ENCODE results near the gene ARHGAP32. TPM values are rescaled to one million over a fixed set of nuclear protein-coding genes. Genes with fewer than 3 reads are reported as not detected.

Gene ARHGAP32
- total RNA-seq, 1 donor from 2014 or later = 4.2 TPM

DNA sequence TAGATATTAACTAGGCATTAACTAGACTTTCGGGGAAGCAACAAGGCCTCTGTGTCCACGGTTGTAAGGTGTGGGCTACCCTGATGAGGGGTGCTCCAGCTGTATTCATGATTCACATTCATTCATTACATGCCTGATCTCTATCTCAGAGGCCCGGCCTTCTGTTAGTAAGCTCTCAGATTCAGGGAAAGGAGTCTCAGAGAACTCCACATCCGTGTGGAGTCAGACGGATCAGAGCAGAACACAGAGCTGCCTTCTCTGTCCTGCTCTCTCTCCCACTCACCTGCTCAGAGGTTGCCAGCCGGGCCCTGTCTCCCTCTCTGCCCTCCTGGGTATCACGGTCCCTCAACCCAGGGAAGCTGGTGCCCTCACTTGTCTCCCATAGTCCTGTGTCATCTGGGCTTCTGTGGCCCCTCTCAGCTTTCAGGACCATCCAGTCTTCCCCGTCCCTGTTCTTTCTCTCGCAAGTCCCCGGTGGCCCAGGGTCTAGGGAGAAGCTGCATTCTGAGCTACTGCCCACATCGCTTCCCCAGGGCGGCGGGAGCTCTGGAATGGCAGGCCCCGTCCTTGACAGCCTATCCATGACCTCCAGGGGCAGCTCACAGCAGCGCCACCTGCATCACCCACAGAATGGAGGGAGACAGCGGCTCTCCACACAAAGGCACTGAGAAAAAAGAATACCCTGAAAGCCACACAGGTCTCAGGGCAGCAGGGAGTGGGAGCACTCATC, 253.8 kb downstream of the ARHGAP32 start:
- TF ChIP-seq, protein P1, sequence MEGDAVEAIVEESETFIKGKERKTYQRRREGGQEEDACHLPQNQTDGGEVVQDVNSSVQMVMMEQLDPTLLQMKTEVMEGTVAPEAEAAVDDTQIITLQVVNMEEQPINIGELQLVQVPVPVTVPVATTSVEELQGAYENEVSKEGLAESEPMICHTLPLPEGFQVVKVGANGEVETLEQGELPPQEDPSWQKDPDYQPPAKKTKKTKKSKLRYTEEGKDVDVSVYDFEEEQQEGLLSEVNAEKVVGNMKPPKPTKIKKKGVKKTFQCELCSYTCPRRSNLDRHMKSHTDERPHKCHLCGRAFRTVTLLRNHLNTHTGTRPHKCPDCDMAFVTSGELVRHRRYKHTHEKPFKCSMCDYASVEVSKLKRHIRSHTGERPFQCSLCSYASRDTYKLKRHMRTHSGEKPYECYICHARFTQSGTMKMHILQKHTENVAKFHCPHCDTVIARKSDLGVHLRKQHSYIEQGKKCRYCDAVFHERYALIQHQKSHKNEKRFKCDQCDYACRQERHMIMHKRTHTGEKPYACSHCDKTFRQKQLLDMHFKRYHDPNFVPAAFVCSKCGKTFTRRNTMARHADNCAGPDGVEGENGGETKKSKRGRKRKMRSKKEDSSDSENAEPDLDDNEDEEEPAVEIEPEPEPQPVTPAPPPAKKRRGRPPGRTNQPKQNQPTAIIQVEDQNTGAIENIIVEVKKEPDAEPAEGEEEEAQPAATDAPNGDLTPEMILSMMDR (conservative IDR thresholded peaks at IDR 0.05; ENCODE audit: low read depth, low read length) = no peak
- H3K4me3 ChIP-seq (ENCODE audit: low read depth, low read length) = no peak overlapping the region
- no peak for DNase-seq (ENCODE audit: low read depth)

DNA sequence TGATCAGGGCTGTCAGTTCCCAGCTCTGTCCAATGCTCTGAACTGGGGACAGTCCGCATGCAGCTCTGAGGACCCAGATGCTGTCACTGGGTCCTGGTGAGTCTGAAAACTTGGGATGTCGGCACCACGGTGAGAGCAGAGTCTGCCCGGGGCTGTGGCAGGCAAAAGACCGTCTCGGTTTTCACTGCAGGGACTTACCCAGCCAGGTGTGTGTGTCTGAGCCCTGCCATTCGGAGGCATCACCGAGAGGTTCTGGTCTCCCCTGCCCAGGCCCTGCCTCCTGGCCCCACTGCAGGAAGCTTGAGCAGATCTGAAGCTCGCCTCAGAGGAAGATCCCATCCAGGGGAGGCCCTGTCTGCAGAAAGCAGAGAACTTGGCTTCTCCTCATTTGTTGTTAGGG, 254.6 kb downstream of the ARHGAP32 start:
- no peak for DNase-seq (ENCODE audit: low read depth)
- H3K4me3 ChIP-seq (ENCODE audit: low read depth, low read length) = no peak overlapping the region
- TF ChIP-seq, protein P1 (conservative IDR thresholded peaks at IDR 0.05; ENCODE audit: low read depth, low read length) = no peak

DNA sequence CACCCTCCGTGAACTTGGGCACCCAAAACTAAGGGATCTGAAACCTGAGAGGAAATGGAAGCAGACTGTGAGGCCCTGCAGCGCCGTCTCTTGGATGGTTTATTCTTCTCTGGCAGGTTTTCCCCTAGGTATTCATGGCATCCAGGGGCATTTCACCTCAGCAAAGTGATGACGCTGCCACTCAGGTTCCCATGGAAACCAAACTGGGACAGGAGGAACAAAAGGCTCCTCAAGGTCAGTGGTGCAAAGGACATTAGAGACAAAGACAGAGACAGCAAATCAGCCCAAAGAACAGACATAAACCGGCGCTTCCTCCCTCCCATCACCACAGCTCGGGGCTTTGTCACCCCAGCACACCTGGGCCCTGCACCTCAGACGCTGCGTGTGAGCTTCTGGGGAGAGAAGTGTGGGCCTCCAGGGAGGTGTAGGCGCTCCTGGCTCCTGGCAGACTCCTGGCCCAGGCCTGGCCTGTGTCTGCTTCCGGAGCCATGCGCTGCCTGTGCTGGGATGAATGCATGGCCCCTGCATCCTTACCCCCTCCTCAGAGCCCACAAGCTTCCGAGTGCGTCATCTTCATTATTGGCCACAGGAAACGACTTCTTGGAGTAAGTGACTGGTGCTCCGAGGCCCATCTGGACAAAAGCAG, 255.4 kb downstream of the ARHGAP32 start:
- TF ChIP-seq, protein P1 (conservative IDR thresholded peaks at IDR 0.05; ENCODE audit: low read depth, low read length) = peak; percentile 23
- no peak for DNase-seq (ENCODE audit: low read depth)
- no peak overlapping the region for H3K4me3 ChIP-seq (ENCODE audit: low read depth, low read length)

DNA sequence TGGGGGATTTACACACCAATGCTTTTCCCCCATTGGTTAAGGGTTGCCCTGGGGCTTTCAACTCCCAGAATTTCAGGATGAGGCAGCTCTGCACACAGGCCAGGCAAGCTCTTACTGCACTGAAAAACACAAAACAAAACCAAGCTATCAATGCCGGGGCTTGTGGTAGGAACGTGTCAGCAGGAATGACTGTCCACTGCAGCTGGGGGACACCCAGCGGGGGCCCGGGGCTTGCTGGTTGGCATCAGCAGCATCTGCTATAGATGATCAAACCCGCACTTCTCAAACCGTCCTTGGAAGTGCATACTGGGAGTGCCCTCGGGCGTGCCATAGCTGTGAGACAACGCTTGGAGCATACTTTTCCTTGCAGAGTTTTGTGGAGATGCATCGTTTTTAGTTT, 257.2 kb downstream of the ARHGAP32 start:
- TF ChIP-seq, protein P1 (conservative IDR thresholded peaks at IDR 0.05; ENCODE audit: low read depth, low read length) = no peak
- DNase-seq (ENCODE audit: low read depth) = no peak

DNA sequence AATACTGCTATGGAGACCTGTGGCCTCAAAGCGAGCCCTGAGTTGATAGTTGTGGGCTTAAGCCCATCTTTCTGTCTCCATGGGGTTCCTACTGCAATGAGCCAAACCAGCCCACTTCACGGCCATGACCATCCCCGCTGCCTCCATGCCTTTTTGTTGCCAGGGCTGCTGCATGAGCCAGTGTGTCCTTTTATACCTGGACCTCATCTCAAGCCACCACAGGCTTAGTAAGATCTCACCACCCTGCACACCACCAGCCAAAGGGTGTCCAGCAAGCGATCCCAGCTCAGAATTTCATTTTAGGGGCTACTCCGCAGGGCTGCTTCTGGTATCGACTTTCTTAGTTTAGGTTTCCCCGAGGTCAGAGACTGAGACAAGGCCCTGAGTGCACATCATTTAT, 257.8 kb downstream of the ARHGAP32 start:
- TF ChIP-seq, protein P1 (conservative IDR thresholded peaks at IDR 0.05; ENCODE audit: low read depth, low read length) = no peak
- no peak overlapping the region for H3K4me3 ChIP-seq (ENCODE audit: low read depth, low read length)
- no peak for DNase-seq (ENCODE audit: low read depth)

More for the DNA sequence above, 257.2 kb downstream of the ARHGAP32 start:
- H3K4me3 ChIP-seq (ENCODE audit: low read depth, low read length) = no peak overlapping the region

DNA sequence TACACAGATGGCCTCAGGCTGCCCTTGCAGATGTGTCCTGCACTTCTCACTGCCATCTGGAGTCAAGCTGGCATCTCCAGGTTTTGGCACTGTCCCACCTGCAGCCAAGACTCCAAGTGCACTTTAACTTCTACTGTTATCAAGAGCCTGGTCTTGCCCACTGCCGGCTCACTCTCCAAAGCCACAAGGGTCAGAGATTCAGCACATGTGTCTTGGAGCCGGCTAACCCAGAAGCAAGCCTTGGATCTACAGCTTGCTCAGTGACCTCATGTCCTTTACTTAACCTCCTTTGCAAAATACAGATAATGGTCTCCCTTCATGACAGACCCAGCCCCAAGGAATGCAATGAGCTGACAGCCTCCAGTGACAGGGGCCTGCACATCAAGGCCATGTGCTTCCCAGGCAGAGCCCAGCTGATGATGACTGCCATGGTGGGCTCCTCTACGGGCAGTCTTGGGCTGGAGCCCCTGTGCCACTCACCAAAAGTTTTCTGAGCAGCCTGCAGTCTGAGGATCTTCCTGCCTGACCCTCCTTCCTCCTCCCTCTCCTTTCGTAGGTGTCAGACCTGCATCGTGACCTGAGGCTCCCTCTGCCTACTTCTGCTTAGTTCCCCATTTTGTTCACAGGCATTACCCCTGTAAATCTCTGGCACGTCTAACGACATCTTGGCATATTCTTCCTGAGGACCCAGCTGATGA, 258.5 kb downstream of the ARHGAP32 start:
- no peak for DNase-seq (ENCODE audit: low read depth)
- no peak overlapping the region for H3K4me3 ChIP-seq (ENCODE audit: low read depth, low read length)
- TF ChIP-seq, protein P1 (conservative IDR thresholded peaks at IDR 0.05; ENCODE audit: low read depth, low read length) = no peak

All from epithelial cell of proximal tubule (primary cell).